Cerebellar nuclear complex (tissue), 1 donor: Measurements from ENCODE around the gene SSU72.
"Not testable (repeated sequence)": the region's sequence is repeated elsewhere in the genome, so short reads cannot be mapped to it uniquely, and the experiment has no call there.

Experiments
- DNase-seq, 2 experiments: peaks; one replicate each; lab custom pipeline; 2025; lab: John Stamatoyannopoulos, UW

Gene SSU72

DNA sequence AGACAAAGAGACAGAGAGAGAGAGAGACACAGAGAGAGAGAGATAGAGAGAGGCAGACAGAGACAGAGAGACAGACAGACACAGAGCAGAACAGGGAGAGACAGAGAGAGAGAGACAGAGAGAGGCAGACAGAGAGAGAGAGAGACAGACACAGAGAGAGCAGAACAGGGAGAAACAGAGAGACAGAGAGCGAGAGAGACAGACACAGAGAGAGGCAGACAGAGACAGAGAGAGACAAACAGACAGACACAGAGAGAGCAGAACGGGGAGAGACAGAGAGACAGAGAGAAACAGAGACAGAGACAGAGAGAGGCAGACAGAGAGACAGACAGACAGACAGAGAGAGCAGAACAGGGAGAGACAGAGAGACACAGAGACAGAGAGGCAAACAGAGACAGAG is 20.7 kb upstream of the SSU72 start:
- not testable (repeated sequence) for DNase-seq

DNA sequence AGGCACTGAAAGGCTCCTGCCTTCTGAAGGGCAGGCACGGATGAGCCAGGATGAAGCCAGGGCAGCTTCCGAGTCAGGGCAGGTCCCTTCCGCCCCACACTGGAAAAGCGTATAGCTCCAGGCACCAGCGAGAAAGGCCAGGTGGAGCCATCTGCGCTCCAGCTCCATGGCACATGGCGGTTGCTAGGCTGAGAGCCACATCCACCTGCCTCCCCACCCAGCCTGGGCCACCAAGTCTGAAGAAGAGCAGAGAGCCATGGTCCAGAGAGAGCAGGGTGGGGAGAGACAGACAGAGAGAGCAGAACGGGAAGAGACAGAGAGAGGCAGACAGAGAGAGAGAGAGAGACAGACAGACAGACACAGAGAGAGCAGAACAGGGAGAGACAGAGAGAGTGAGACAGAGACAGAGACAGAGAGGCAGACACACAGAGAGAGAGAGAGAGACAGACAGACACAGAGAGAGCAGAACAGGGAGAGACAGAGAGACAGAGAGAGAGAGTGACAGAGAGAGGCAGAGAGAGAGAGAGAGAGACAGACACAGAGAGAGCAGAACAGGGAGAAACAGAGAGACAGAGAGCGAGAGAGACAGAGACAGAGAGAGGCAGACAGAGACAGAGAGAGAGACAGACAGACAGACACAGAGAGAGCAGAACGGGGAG is 20.1 kb upstream of the SSU72 start:
- DNase-seq: no peak

DNA sequence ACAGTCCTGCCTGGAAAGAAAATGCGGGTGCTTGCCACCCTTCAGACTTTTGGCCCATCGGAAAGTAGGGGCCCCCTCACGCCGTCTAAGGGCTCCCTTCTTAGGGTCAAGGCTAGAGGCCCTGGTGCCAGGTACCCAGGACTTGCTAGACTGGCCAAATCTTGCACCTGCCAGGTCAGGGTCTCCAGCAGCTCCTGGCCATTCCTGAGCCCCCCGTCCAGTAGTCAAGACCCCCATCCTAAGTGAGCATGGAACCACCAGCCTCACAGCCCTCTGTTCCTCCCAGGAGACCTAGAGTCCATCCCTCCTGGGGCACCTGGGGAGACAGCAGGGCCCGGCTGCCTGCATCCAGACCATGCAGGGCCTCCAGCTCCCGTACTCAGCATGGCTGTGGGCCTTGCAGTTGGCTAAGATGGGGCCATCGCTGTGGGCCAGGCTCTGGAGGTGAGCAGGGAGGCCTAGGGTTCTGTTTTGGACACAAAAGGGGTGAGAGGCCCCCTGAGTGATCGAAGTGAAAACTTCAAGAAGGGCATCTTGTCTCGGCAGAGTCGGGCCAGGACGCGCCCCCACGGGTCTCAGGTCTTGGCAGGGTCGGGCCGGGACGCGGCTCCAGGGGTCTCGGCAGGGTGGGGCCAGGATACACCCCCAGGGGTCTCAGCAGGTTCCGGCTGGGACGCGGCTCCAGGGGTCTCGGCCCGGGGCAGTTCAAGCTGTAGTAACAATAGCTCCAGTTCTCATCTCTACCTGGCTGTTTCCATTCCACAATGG is 19.4 kb upstream of the SSU72 start:
- no peak for DNase-seq

DNA sequence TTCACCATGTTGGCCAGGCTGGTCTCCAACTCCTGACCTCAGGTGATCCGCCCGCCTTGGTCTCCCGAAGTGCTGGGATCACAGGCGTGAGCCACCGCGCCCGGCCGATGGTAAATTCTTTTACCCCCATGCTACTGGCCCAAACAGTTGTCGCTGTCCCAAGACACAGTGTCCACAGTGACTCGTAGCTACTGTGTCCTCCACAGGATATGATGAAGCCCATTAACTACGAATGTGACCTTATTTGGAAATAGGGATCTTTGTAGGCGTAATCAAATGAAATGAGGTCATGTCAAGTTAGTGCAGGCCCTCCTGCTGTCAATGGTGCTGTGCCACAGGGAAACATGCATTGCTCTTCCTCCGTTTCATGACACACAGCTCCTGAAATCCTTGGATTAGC is 16.8 kb upstream of the SSU72 start:
- DNase-seq: no peak

DNA sequence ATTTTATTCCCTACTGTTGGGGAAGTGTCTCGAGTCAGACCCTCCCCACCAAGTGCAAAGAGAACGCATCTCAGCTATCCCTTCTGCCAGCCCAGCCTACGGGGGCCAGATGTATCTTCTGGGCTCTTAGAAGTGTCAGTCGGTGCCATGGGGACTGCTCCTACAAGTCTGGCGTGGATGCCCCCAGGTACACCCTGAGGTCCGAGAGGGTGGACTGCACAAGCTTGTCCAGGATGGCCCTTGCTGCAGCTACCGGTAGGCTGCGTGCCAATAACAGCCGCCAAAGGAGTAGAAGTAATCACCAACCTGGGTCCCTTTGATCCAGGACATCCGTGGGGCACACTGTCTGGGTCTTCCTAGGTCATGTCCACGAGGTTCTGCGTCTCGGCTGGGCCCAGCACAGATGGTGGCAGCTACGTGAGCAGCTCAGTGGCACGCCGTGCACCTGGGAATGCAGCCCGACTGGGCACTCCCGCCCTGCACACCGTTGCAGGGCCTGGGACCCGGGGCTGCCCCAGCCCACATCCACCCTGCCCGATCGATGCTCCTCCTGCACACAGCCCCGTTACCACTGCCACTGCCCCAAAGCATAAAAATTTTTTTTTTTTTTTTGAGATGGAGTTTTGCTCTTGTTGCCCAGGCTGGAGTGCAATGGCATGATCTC is 8.8 kb upstream of the SSU72 start:
- no peak for DNase-seq

DNA sequence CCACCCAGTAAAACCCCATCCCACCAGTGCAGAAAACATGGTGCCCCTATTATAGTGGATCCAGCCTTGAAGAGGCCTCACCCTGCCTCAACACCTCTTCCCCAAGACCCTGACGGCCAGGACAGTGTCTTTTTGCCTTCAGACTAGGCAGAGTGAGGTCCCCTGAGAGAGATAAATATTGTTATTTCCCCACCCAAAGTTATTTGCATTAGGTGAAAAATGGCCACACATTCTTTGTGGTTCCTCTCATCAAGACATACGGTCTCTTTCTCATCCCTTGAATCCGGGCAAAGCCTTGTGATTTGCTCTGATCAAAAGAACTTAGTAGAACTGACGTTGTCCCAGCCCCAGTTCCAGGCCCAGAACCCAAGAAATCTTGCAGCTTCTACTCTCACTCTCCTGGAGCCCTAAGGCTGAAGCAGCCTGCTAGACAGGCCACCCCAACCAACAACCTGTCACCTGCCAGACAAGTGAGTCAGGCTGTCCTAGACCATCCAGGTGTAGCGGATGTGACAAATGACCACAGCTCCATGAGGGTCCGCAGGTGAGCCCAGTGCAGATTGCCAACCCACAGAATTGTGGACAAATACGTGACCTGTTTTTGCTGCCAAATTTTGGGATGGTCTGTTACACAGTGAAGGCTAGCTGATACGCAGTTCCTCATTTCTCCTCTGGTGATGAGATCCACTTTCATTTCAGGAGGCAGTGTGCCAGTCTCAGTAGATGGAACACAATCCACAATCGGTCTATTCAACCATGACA is 8.1 kb upstream of the SSU72 start:
- no peak for DNase-seq

DNA sequence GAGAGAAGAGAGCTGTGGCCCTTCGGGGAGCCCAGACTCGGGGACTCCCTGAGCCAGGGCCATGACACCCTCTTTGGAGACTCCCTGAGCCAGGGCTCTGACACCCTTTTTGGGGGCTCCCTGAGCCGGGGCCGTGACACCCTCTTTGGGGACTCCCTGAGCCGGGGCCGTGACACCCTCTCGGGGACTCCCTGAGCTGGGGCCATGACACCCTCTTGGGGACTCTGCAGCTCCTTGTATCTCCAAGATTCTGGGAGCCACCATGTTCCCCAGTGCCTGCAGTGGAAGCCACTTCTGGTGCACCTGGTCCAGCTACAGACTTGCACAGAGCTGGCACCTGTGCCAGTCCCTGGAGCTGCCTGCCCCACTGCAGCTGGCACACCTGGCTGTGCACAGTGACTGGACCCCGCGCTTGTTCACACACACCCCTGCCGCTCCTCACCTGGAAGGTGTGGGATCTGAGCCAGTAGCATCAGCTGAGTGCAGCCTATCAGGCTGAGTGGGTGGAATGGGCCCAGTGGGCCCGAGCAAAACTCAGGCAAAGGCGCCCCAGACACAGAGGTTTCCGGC is 3.8 kb upstream of the SSU72 start:
- no peak for DNase-seq

DNA sequence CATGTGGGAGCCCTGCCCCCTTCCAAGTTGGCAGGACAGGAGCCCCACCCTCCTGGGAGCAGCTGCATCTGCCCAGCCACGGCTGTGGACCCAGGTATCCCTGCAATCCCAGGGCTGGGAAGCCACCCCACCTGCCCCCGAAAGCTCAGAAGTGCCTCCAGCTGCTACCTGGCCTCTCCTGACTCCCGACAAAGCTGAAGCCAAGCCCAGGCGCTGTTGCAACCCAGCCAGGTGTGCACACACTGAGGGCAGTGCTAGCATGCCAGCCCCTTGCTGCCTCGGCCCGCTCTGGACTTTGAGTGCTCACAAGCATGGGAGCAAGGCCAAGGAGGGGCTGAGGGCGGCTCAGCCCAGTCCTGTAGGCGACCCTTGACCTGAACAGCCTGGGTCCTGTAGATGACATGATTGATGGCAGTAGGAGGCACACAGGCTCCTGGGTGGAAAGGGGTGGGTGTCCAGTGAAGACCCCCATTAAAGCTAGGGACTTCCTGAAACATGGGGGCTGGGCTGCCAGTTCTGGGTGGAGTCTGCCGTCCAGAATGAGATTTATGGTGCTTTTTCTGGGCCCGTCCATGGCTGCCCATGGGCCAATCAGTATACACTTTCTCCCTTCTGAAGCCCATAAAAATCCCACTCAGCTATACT is 2.8 kb upstream of the SSU72 start:
- DNase-seq: no peak

DNA sequence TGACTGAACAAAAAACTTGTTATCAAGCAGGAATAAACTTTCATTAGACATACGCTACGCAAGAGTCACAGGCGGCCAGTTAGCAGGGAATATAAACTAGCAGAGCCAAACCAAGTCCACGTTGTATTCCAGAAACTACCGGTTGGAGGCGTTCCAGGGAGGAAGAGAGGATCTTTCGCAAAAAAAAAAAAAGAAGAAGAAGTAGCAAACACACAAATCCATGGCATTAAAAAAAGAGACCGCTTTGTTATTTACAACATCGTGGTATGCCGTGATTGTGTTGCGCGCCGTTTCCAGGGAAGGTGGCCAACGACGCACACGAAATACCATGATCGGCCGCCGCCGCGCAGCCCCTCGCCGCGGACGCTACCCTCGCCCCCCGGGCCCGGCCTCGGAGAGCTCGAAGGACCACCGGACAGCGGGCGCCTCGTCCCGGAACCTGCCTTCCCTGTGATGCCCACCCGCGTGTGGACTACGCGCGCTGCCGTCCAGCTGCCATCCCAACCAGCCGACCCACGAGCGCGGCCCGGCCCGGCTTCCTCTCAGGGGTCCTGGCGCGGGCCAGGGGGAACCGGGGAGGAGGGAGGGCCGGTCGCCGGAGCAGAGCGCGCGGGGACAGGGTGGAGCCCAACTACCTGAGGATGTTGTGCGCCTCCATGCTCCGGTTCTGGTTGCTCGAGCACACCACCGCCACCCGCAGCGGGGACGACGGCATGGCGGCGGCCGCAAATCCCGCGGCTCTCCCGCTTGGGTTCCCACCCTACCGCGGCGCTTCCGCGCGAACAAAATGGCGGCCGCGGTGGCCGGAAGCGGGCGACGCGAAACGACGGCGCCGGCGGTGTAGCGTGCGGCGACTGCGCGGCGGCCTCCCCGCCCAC is 581 bp downstream of the SSU72 start:
- no peak for DNase-seq

DNA sequence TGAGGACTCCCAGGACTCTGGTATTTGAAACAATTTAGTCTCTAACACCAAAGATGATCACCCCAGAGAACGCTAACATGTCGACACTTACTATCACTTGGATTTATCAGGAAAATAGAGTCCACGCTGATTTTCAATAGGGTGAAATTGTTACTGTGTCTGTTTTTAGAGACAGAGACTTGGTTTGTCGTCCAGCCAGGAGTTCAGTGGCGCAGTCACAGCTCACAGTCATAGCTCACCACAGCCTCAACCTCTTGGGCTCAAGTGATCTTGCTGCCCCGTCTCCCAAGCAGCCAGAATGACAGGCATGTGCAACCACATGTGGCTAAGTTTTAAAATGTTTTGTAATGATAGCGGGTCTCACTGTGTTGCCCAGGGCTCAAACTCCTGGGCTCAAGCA is 5.3 kb downstream of the SSU72 start:
- no peak for DNase-seq

DNA sequence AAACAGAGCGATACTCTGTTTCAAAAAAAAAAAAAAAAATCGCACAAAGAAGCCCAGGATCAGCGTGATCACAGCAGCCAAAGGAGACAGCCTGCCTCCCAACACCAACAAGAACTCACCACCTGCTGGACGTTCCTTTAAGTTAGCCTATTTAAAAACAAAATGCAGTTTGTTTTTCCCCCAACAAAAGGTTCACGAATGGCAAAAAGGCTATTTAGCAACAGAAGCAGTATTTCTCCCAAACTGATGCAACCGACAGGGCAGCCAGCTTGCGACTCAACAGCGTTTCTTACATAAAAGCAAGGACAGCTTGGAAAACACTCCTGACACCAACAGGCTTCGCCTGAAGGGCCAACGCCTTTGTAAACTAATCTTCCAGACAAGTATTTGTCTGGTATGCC is 6.8 kb downstream of the SSU72 start:
- no peak for DNase-seq

DNA sequence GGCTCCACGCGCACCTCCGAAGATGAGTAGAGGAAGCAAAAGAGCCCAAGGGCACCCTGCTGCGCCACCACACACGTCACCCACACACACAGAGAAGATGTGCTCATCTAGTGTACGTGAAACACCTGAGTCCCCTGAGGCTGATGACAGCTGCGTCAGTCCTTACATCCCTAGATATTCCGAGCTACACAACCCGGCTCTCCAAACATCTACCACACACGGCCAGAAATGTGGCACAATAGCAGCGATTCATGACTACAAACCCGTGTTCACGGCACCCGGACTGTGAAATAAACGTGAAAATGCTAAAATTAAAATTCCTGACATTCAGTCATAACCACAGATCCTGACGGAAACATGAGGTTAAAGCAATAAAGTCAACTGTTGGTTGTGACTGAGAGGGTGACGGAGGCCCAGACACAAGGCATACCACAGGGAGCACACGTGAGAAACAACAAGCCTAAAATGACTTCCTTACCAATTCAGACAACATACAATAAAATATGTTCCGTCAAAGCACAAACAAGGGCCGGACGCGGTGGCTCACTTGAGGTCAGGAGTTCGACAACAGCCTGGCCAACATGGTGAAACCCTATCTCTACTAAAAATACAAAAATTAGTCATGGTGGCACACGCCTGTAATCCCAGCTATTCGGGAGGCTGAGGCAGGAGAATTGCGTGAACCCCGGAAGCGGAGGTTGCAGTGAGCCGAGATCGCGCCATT is 7.3 kb downstream of the SSU72 start:
- DNase-seq: no peak

DNA sequence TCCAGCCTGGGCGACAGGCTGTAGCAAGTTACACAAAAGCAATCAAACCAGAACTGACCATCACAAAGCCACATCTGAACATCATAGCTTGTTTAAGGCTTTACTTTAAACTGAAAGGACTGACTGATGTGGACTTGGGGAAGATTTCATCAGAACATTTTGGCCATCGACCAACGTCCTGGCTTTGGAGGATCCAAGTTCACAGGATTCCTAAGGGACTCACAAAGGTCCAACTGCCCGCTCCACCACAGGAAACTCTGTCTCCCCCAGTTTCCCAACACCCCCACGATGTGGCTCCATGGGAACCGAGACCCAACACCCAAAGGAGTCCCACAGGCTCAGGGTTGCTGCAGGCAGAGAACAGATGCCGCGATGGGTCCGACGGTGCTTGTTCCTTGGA is 9.3 kb downstream of the SSU72 start:
- DNase-seq: no peak

DNA sequence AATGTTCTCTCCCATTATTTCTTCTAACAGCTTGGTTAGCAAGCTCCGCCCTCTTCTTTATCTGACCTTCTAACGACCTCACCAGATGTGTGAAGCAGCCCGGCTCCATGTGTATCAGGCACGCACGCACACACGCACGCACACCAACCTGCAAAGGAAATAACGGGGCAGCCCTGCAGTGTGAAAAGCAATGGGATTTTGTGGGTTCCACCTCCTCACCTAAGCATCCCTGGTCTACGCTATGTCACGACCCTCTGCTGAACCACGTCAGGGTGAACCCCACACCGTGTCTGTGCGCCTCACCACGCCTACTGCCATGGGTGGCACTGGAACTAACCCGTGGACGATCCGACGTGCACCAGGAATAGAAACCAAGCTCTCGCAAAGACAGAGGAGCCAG is 10.4 kb downstream of the SSU72 start:
- no peak for DNase-seq

DNA sequence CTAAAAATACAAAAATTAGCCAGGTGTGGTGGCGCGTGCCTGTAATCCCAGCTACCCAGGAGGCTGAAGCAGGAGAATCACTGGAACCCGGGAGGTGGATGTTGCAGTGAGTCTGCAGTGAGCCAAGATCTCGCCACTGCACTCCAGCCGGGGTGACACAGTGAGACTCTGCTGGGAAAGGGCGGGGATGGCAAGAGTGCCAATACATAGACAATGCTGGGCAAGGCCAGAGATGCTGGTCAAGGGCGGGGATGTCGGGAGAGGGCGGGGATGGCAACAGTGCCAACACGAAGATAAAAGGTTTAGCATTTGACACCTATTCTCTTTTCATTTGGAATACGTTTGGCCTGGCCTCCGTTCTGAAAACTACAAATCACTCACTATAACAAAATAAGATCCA is 11.0 kb downstream of the SSU72 start:
- no peak for DNase-seq

DNA sequence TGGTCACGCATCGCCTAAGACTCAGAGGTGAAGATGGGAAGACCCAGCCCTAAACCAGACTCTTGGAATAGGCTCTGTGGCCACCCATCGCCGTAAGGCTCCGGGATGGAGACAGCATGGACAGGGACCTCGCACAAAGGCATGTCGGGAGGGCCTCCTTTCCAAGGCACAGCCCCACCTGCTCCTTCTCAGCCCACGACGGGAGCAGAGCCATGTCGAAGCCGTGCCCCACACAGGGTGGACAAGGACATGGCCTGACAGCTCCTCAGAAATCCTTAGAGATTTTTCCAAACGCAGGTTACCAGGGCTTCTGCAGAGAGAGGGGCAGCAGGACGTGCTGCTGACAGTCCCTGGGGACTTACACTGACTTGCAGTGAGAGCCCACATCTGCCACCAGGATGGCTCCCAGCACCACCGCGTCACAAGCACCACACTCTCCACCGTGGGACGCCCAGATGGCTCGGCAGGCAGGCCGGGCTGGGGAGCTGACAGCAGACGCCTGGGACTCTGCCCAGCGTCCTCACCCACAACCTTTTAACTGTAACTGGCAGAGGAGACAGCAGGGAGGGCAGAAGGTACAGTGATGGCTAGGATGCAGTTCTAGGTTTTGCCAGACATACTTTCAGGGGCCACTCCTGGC is 12.0 kb downstream of the SSU72 start:
- DNase-seq: no peak

DNA sequence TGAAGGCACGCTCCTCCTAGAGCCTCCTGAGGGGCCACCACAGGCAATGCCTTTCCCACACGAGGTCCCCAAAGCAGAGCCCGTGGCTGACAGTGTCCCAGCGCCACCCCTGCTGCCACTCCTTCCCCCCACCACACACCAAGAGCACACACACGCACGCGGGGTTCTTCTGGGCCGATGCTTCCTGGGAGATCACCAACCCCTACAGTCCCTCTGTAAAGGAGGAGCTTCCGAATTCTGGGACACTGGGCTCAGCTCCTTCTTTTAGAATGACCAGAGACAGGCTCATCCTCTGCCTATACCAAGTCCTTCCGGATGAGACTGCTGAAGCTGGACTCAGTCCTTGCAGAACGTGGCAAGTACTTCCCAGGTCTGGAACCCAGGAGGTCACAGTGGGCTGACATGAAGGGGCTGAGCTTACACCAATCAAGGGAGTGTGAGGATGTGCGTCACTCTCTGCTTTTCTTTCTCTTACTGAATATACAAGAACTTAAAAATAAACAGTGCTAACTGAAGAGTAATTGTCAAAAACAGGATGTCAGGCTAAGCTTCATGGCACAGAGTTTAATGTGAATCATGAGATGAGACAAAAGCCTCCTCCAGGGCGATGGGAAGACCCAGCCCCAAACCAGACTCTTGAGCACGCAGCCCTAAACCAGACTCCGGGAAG is 12.7 kb downstream of the SSU72 start:
- DNase-seq: no peak

DNA sequence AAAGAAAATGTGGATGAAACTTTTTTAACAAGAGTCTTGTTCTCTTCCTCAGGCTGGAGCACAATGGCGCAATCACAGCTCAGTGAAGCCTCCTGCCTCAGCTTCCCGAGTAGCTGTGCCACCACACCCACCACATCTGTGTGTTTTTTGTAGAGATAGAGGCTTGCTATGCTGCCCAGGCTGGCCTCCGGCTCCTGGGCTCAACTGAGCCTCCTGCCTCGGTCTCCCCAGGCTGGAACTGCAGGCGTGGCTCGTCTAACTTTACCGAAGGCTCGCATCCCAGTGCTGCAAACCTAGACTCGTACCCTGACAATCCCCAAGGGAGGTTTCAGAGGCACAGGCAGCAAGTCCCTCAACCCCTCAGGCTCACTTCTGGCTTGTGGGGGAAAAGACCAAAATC is 14.5 kb downstream of the SSU72 start:
- DNase-seq: no peak

DNA sequence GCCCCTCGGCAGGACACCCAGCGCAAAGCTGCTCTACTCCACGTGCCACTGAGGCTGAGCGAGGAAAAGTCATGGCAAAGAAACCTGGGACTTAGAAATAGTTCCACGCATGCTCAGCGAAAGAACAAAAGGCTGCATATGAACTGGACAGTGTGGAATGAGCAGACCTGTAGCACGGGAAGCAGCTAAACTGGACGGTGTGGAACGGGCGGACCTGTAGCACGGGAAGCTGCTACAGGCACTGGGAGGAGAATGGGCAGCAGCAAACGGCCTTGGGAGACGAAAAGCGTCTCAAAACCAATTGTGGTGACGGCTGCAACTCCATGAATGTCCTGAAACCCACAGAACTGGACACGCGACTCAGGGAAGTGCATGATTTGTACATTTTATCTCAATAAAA is 15.6 kb downstream of the SSU72 start:
- DNase-seq: no peak
